ENCODE results near the gene GNRHR. TPM values are rescaled to one million over a fixed set of nuclear protein-coding genes. Genes with fewer than 3 reads are reported as not detected.

Gene GNRHR
- total RNA-seq, 1 donor from 2014 or later, result not detected

DNA sequence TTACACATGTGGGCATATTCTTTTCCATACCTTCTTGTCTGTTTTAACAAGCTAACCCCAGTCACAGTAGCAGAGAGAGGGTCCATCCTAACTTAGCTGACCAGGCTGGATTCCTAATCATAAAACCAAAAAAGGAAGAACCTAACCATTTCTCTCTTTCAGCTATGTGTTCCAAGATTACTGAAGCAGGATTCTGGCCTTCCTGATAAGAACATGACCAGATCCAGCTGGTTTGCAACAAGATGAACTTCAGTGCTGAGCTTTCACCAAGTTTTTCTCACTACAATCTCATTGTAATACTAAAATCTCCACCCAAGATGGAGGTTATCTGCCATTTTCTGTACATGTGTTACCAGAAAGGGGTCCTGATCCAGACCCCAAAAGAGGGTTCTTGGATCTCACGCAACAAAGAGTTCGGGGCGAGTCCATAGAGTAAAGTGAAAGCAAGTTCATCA, 32.8 kb downstream of the GNRHR start:
- peaks cover 2% of the 10 kb centered on the region for H3K9me3 Mint-ChIP-seq
- H3K36me3 Mint-ChIP-seq (ENCODE audit: low read depth), result peaks cover 14% of the 10 kb centered on the region
- no peaks in the 10 kb centered on the region for H3K27me3 Mint-ChIP-seq (ENCODE audit: low read depth)
- no peak for TF ChIP-seq CTCF (conservative IDR thresholded peaks at IDR 0.05)
- no peaks in the 10 kb centered on the region for H3K4me1 Mint-ChIP-seq
- no peak overlapping the region for H3K4me3 Mint-ChIP-seq
- H3K27ac Mint-ChIP-seq (ENCODE audit: unreplicated experiment), result no peak overlapping the region
- no peak for DNase-seq (ENCODE audit: low read depth, low spot score)

DNA sequence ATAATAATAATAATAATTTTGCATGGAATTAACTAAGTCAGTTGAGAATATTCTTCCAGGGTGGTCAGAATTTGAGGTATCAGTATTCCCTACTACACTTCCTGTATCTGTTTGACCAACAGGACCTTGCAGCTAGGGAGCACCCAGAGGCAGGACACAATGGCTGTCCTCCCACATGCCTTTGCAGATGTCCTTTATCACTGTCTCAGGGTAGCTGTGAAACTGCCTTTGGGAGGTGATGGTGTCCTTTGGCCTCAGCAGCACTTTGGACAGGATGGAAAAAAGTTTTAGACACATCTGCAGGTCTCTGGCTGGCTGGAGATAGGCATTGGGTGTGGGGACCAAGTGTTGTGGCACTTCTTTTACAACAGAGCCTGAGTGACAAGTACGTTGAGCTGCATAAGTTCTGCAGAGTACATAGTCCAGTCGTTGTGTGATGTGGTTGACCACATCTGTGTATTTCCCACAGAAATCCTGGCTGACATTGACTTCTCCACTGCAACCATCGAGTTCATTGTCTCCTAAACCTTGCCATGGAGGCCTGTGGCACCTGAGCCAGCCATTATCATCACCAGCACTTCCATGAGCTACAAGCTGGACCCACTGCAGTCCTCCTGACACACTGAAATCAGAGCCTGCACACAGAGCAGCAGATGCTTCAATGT, 34.1 kb downstream of the GNRHR start:
- TF ChIP-seq CTCF (conservative IDR thresholded peaks at IDR 0.05), result no peak
- Mint-ChIP-seq H3K36me3 (ENCODE audit: low read depth) (peaks cover 15% of the 10 kb centered on the region), H3K27me3 (ENCODE audit: low read depth) (no peaks in the 10 kb centered on the region), H3K27ac (ENCODE audit: unreplicated experiment) (no peak overlapping the region), H3K9me3 (no peaks in the 10 kb centered on the region), H3K4me3 (no peak overlapping the region), H3K4me1 (no peaks in the 10 kb centered on the region)
- no peak for DNase-seq (ENCODE audit: low read depth, low spot score)

DNA sequence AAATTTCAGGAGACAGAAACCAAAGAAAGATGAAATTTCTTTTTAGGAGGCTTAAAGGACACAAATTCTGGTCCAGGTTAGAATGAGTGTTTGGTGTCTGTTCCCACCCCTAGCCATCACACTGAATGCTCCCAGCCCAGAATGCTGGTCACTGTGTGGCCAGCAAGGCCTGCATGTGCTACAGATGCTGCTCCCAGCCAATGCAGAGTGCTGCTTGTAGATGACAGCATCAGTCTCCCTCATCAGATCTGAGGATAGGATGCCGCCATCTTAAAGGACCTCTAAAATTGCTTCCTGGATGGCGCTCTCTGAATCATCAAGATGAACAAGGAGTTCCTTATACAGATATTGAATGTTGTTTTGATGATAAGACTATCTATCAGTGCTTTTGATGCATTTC, 35.3 kb downstream of the GNRHR start:
- H3K9me3 Mint-ChIP-seq, result no peaks in the 10 kb centered on the region
- no peak for TF ChIP-seq CTCF (conservative IDR thresholded peaks at IDR 0.05)
- H3K36me3 Mint-ChIP-seq (ENCODE audit: low read depth), result peaks cover 15% of the 10 kb centered on the region
- no peak overlapping the region for H3K27ac Mint-ChIP-seq (ENCODE audit: unreplicated experiment)
- peaks cover 9% of the 10 kb centered on the region for H3K4me1 Mint-ChIP-seq
- H3K4me3 Mint-ChIP-seq, result no peak overlapping the region
- no peaks in the 10 kb centered on the region for H3K27me3 Mint-ChIP-seq (ENCODE audit: low read depth)
- no peak for DNase-seq (ENCODE audit: low read depth, low spot score)

- H3K4me1 Mint-ChIP-seq, result peaks cover 19% of the 10 kb centered on the region
- no peak for TF ChIP-seq CTCF (conservative IDR thresholded peaks at IDR 0.05)
- H3K27ac Mint-ChIP-seq (ENCODE audit: unreplicated experiment), result no peak overlapping the region
- DNase-seq (ENCODE audit: low read depth, low spot score), result no peak
- no peaks in the 10 kb centered on the region for H3K9me3 Mint-ChIP-seq
- H3K36me3 Mint-ChIP-seq (ENCODE audit: low read depth), result peaks cover 15% of the 10 kb centered on the region
- no peak overlapping the region for H3K4me3 Mint-ChIP-seq
- no peaks in the 10 kb centered on the region for H3K27me3 Mint-ChIP-seq (ENCODE audit: low read depth)
Observed at GRCh38 chr4:67717586-67717985, 36.6 kb downstream of the GNRHR start.

DNA sequence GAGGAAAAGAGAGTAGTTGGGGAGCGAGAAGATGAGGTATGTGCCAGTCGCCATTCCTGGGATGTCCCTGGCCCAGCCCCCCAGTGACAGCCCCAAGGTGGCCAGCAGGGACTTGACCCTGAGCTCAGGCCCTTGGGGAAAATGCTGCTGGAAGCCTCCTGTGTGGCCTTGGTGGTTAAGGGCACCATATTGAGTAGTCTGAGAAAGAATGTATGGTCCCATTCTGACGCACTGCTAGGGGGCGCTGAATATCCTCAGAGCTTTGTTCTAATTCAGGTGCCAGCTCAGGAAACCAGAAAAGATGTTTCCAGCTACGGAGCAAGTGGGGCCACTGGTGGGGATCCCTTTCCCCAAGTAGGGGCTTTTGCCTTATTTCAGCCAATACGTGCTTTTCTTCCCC, 39.2 kb downstream of the GNRHR start:
- H3K4me3 Mint-ChIP-seq, result no peak overlapping the region
- H3K27me3 Mint-ChIP-seq (ENCODE audit: low read depth), result no peaks in the 10 kb centered on the region
- no peak for TF ChIP-seq CTCF (conservative IDR thresholded peaks at IDR 0.05)
- peaks cover 5% of the 10 kb centered on the region for H3K36me3 Mint-ChIP-seq (ENCODE audit: low read depth)
- H3K27ac Mint-ChIP-seq (ENCODE audit: unreplicated experiment), result no peak overlapping the region
- H3K4me1 Mint-ChIP-seq, result peaks cover 24% of the 10 kb centered on the region
- no peak for DNase-seq (ENCODE audit: low read depth, low spot score)
- H3K9me3 Mint-ChIP-seq, result no peaks in the 10 kb centered on the region

Data from neural crest cell (in vitro differentiated cells).